ENCODE data around the gene IRF7.
"Not testable (repeated sequence)": the region's sequence is repeated elsewhere in the genome, so short reads cannot be mapped to it uniquely, and the experiment has no call there.

DNA sequence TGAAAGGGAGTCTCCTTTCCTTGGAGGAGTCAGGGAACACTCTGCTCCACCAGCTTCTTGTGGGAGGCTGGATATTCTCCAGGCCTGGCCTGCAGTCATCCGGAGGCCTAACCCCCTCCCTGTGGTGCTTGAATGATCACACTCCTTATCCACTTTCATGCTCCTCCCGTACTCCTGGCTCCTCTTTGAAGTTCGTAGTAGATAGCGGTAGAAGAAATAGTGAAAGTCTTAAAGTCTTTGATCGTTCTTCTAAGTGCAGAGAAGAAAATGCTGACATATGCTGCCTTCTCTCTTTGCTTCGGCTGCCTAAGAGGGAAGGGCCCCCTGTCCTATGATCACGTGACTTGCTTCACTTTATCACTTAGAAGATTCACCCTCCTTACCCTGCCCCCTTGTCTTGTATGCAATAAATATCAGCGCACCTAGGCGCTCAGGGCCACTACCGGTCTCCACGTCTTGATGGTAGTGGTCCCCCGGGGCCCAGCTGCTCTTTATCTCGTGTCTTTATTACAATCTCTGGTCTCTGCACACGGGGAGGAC is 41.6 kb downstream of the IRF7 start:
- TF ChIP-seq, protein P1, sequence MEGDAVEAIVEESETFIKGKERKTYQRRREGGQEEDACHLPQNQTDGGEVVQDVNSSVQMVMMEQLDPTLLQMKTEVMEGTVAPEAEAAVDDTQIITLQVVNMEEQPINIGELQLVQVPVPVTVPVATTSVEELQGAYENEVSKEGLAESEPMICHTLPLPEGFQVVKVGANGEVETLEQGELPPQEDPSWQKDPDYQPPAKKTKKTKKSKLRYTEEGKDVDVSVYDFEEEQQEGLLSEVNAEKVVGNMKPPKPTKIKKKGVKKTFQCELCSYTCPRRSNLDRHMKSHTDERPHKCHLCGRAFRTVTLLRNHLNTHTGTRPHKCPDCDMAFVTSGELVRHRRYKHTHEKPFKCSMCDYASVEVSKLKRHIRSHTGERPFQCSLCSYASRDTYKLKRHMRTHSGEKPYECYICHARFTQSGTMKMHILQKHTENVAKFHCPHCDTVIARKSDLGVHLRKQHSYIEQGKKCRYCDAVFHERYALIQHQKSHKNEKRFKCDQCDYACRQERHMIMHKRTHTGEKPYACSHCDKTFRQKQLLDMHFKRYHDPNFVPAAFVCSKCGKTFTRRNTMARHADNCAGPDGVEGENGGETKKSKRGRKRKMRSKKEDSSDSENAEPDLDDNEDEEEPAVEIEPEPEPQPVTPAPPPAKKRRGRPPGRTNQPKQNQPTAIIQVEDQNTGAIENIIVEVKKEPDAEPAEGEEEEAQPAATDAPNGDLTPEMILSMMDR (IDR thresholded peaks at IDR 0.05; ENCODE audit: borderline replicate concordance, extremely low read depth, low read length, poor library complexity, severe bottlenecking) = not testable (repeated sequence)
- TF ChIP-seq EZH2 (IDR thresholded peaks at IDR 0.05; ENCODE audit: borderline replicate concordance, low read depth, low read length, severe bottlenecking) = not testable (repeated sequence)
